ENCODE measurements around the gene PKD1.

- TF ChIP-seq, protein P1, sequence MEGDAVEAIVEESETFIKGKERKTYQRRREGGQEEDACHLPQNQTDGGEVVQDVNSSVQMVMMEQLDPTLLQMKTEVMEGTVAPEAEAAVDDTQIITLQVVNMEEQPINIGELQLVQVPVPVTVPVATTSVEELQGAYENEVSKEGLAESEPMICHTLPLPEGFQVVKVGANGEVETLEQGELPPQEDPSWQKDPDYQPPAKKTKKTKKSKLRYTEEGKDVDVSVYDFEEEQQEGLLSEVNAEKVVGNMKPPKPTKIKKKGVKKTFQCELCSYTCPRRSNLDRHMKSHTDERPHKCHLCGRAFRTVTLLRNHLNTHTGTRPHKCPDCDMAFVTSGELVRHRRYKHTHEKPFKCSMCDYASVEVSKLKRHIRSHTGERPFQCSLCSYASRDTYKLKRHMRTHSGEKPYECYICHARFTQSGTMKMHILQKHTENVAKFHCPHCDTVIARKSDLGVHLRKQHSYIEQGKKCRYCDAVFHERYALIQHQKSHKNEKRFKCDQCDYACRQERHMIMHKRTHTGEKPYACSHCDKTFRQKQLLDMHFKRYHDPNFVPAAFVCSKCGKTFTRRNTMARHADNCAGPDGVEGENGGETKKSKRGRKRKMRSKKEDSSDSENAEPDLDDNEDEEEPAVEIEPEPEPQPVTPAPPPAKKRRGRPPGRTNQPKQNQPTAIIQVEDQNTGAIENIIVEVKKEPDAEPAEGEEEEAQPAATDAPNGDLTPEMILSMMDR (conservative IDR thresholded peaks at IDR 0.05; ENCODE audit: low read depth, low read length) = no peak
- TF ChIP-seq EZH2 (IDR thresholded peaks at IDR 0.05; ENCODE audit: low read length, unreplicated experiment) = no peak
These were observed 13.3 kb upstream of the PKD1 start for GRCh38 chr16:2148714-2149629.
